Ovary (tissue), 10 donors: ENCODE data around the gene CPOX. TPM values are rescaled to one million over a fixed set of nuclear protein-coding genes. Genes with fewer than 3 reads are reported as not detected.
A peak's percentile ranks its signal among the peaks of the same experiment; 100 is the strongest.
"Not testable (repeated sequence)": the region's sequence is repeated elsewhere in the genome, so short reads cannot be mapped to it uniquely, and the experiment has no call there.

ENCODE experiments used
- DNase-seq, 5 donors: peaks; one replicate each; pipeline ENCODE4 v3.0.0-alpha.2; 2019 to 2020
- H3K27ac ChIP-seq, 2 donors: fragments of 200-600 bp; one replicate each; pipeline versions ENCODE4 v1.5.1 to v1.8.0; 2019 to 2022
- H3K27me3 ChIP-seq: fragments of 200-600 bp; one replicate; pipeline ENCODE4 v1.8.0; 2022
- H3K36me3 ChIP-seq: fragments of 200-600 bp; sonication (generic); one replicate; pipeline ENCODE4 v1.5.1; 2019
- H3K4me1 ChIP-seq: one replicate; pipeline ENCODE4 v1.8.1; 2013; ENCODE audit warnings: mild to moderate bottlenecking, moderate library complexity; ENCODE audit not compliant: insufficient read depth
- H3K4me3 ChIP-seq: fragments of 200-600 bp; sonication (generic); one replicate; pipeline ENCODE4 v1.5.1; 2017
- H3K9me3 ChIP-seq, 2 donors: fragments of 200-600 bp in 1 of 2; sonication (generic) in 1 of 2; one replicate each; pipeline versions ENCODE4 v1.5.1 to v1.8.1; 2013 to 2019; ENCODE audit warnings: mild to moderate bottlenecking in 1 of 2, moderate library complexity in 1 of 2
- EP300 ChIP-seq: sonication (generic); formaldehyde crosslinking; IDR thresholded peaks from one replicate; pipeline ENCODE4 v1.6.1; 2017; ENCODE audit warnings: antibody characterized with exemption
- POLR2A ChIP-seq: fragments of 450-650 bp; IDR thresholded peaks from one replicate; pipeline ENCODE4 v1.6.1; 2017; ENCODE audit warnings: antibody characterized with exemption, mild to moderate bottlenecking, moderate library complexity
- WGBS, 3 donors: extraction: QIAGEN DNeasy Blood & Tissue Kit in 1 of 3; methylation state at CpG; one replicate each; pipeline versions ENCODE4 v1.1.5 to v1.1.7; 2013 to 2017; 5-methylcytosine and 5-hydroxymethylcytosine counted together
- intact Hi-C, 4 donors: fragments of 100-400 bp; cut with DNase I; formaldehyde crosslinking; loops; one replicate each; pipeline versions ENCODE4 v1.11.0 to v1.15.1; 2022 to 2023
- long read RNA-seq, 3 donors: library from polyadenylated mRNA in 2 of 3; unstranded in 2 of 3; transcript quantifications; one replicate each; pipeline ENCODE4 v2.0.0 and lab custom pipeline, GENCODE V29; 2021 to 2026
- polyA plus RNA-seq, 2 donors: library from polyadenylated mRNA; stranded (reverse); fragments of 200-250 nt in 1 of 2; fragments of 350-450 nt in 1 of 2; fragmentation: Illumina TruSeq in 1 of 2; extraction: RNeasy Lipid Tissue Mini Kit (QIAGEN cat#74804) in 1 of 2; gene quantifications; one replicate each; pipeline ENCODE4 v1.2.3, GENCODE V29; 2013 to 2014
- total RNA-seq, 7 donors: library from RNA; depleted of rRNA in 2 of 7; stranded (reverse); fragments of >200 nt in 2 of 7; fragmentation: NEBNext Ultra II Directional in 3 of 7; extraction: Animal tissue kit (Norgen Biotek cat#: 25700) in 3 of 7; gene quantifications; one replicate each; pipeline versions ENCODE4 v1.1.0 to v1.2.4, GENCODE V29; 2016 to 2023
- TF ChIP-seq, protein P1 (sequence below), 3 donors: fragments of 450-650 bp in 2 of 3; fragments of 200-600 bp in 1 of 3; IDR thresholded peaks; one replicate each; pipeline versions ENCODE4 v1.5.1 to v1.8.0; 2016 to 2022; ENCODE audit warnings: antibody characterized with exemption in 3 of 3, mild to moderate bottlenecking in 1 of 3
- donor health status: DM: no; HTN: no; CAD: no; lungs with moderate emphysema.
- donor health status: DM: no; HTN: no; CAD: no.
- donor health status: Bipolar disorder and iron deficiency.
- donor health status: DM: yes; HTN: yes; CAD: no.
- donor health status: DM: no; HTN: no; CAD: no.
- donor health status: DM: yes; HTN: yes; CAD: no.

CPOX gene
- total RNA-seq (10 to 100 TPM; 11.2 to 19.9 (median 17.1) TPM), polyA plus RNA-seq (10 to 100 TPM; 10.6 to 15.2 TPM)
- long read RNA-seq, donor 1 = 0 reads
- long read RNA-seq, donor 2, transcript CPOX-201 (7 exons, 2,821 nt) = major isoform, 9 of 11 reads
- long read RNA-seq, donor 2, partial matches to known transcripts = 0 of 11 reads
- long read RNA-seq, donor 2, other reads (novel, unspliced or antisense) = 0 of 11 reads
- long read RNA-seq, donor 3, transcript CPOX-201 (7 exons, 2,821 nt) = major isoform, 31 of 34 reads
- long read RNA-seq, donor 3, partial matches to known transcripts = 1 of 34 reads
- long read RNA-seq, donor 3, other reads (novel, unspliced or antisense) = 2 of 34 reads

DNA sequence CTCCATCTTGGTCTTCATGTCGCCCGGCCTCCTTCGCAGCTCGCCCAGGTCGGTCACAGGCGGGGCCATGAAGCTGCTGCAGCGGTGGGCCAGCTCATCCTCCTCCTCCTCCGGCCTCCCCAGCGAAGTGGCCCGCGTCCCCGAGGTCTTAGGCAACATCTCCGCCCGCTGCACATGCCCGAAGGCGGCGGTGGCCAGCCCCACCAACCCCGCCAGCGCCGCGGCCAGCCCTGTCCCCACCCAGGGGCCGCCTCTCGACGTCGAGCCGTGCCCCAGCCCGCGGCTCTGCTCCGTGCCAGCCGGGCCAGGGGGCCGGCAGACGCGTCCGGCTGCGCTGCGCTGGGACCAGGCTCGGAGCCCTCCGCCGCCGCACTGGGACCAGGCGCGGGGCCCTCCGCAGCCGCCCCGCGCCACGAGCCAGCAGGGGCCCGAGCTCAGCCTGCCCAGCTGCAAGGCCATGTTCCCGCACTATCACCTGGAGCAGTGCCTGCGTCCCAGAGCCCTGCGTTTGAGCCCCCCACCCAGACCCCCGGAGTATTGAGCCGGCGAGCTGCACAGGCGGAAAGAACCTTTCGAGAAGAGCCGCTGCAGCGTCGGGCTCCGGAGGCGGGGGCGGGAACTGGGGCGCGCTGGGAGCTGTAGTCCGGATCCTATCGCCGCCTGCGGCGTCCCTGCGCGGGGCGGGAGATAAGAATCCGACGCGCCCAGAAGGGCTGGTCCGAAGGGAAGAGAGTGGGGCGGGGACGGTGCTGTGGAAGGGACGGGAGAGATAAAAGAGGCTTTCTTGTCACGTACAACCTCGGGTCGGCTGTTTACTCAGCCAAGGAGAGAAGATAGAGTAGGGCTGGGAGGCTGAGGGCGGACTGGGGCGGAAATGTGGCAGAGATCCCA is at the start of gene CPOX:
TSS of gene CPOX (minus strand) at position 566 of the 891 bp plus-strand sequence. CDS start at position 459, 107 bp downstream.
- Histone ChIP-seq H3K27ac (peak within 1 kb of the TSS; percentile 71 to 75), H3K36me3 (no peaks in the 10 kb centered on the region), H3K4me1 (peaks cover 4% of the 10 kb centered on the region), H3K9me3 (no peaks in the 10 kb centered on the region), H3K4me3 (peak within 1 kb of the TSS; percentile 87), H3K27me3 (no peaks in the 10 kb centered on the region)
- TF ChIP-seq EP300 = no peak
- TF ChIP-seq POLR2A = peak; percentile 9
- intact Hi-C loops = no loop called here
- 0% methylated on average over 68 to 84 of the region's 84 CpGs for WGBS, 3 donors
- DNase-seq = peak; percentile 74 to 85 (median 78)

DNA sequence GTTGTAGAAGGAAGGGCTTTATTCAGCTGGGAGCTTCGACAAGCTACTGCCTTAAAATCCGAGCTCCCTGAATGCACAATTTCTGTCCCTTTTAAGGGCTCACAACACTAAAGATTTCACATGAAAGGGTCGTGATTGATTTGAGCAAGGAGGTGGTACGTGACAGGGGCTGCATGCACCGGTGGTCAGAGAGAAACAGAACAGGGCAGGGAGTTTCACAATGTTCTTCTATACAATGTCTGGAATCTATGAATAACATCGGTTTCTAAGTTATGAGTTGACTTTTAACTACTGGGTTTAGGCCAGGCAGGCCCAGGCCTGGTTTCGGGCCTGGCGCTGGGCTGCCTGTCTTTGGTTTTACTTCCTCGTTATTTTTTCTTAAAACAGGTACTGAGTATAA is 49.4 kb upstream of the CPOX start:
- DNase-seq, H3K4me1 ChIP-seq, H3K4me3 ChIP-seq, intact Hi-C loops, H3K36me3 ChIP-seq, H3K9me3 ChIP-seq, H3K27me3 ChIP-seq, H3K27ac ChIP-seq: not testable (repeated sequence)
- 85 to 91% (median 86%) methylated on average over 9 of the region's 9 CpGs for WGBS, 3 donors

DNA sequence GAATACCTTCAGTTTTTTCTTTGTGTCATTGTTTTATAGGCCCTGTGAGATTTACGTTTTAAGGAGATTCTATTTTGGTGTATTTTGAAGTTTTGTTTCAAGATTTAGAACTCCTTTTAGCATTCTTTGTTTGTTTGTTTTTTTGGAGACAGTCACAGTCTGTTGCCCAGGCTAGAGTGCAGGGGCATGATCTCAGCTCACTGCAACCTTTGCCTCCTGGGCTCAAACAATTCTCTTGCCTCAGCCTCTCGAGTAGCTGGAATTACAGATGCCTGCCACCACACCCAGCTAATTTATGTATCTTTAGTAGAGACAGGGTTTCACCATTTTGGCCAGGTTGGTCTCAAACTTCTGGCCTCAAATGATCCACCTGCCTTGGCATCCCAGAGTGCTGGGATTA is 48.3 kb upstream of the CPOX start:
- H3K4me1 ChIP-seq, H3K9me3 ChIP-seq, intact Hi-C loops, H3K27ac ChIP-seq, H3K36me3 ChIP-seq, DNase-seq, H3K4me3 ChIP-seq, H3K27me3 ChIP-seq: not testable (repeated sequence)
- WGBS, 3 donors = 57 to 67% (median 66%) methylated on average over 2 of the region's 2 CpGs

DNA sequence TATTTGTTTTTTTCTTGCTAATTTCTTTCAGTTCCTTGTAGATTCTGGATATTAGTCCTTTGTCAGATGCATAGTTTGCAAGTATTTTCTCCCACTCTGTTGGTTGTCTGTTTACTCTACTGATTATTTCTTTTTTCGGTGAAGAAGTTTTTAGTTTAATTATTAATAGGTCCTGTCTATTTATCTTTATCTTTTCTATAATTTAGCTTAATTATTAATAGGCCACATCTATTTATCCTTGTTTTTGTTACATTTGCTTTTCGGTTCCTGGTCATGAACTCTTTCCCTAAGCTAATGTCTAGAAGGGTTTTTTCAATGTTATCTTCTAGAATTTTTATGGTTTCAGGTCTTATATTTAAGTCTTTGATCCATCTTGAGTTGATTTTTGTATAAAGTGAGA is 45.1 kb upstream of the CPOX start:
- DNase-seq, H3K9me3 ChIP-seq, H3K4me3 ChIP-seq, H3K27ac ChIP-seq, H3K36me3 ChIP-seq, H3K4me1 ChIP-seq, H3K27me3 ChIP-seq: not testable (repeated sequence)
- intact Hi-C loops = loop anchor here in 1 of 4 donors (10.0 kb wide), 1 partner anchor 174 kb away; the partner anchor contains the start of gene OR5K1
- WGBS, 3 donors = 93 to 95% (median 94%) methylated on average over 2 of the region's 2 CpGs

DNA sequence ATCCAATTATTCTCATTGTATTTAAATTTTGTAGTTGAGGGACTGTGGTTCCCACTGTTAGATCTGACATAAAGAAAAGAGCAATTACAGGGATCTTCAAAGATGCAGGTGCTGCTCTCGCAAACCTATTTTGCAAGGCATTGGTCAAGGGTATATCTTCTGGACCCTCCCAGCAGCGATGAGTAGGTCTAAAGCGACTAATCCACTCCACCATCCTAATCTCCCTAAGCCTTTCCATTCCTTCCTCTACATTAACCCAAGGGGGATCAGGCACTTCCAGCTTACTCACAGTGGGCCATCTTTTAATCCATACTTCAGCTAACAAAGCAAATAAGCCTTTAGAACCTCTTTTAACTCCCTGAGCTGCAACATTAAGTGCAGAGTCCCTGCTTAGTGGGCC is 37.0 kb upstream of the CPOX start:
- 93 to 96% (median 95%) methylated on average over 3 of the region's 3 CpGs for WGBS, 3 donors
- no peaks in the 10 kb centered on the region for H3K36me3 ChIP-seq
- no peak overlapping the region for H3K4me3 ChIP-seq
- no peak for DNase-seq
- no peaks in the 10 kb centered on the region for H3K4me1 ChIP-seq
- no peaks in the 10 kb centered on the region for H3K27me3 ChIP-seq
- H3K9me3 ChIP-seq = no peaks in the 10 kb centered on the region
- H3K27ac ChIP-seq = no peak overlapping the region
- intact Hi-C loops = loop anchor here in 1 of 4 donors (10.0 kb wide), 1 partner anchor 166 kb away; the partner anchor contains the start of gene OR5K1
- TF ChIP-seq POLR2A = no peak
- TF ChIP-seq, protein P1, sequence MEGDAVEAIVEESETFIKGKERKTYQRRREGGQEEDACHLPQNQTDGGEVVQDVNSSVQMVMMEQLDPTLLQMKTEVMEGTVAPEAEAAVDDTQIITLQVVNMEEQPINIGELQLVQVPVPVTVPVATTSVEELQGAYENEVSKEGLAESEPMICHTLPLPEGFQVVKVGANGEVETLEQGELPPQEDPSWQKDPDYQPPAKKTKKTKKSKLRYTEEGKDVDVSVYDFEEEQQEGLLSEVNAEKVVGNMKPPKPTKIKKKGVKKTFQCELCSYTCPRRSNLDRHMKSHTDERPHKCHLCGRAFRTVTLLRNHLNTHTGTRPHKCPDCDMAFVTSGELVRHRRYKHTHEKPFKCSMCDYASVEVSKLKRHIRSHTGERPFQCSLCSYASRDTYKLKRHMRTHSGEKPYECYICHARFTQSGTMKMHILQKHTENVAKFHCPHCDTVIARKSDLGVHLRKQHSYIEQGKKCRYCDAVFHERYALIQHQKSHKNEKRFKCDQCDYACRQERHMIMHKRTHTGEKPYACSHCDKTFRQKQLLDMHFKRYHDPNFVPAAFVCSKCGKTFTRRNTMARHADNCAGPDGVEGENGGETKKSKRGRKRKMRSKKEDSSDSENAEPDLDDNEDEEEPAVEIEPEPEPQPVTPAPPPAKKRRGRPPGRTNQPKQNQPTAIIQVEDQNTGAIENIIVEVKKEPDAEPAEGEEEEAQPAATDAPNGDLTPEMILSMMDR (IDR thresholded peaks at IDR 0.05) = no peak
- no peak for TF ChIP-seq EP300

DNA sequence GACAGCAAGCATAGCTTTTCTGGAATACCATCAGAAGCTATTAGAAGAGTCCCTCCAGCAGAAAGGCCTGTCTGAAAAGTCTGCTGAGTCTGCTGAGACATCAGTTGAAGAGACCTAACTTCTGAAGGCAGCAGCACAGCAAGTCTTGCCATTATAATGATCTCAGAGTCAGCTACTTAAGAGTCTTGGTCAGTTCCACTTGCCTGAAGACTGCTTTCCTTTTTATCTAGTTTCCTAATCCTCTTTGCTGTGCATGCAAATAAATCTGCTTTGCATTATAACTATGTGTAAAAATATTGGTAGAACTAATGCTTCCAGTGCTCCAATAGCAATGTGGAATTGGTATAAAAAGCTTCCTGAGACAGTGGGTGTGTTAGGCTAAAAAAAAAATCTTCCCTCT is 34.9 kb upstream of the CPOX start:
- TF ChIP-seq EP300 (no peak), POLR2A (no peak)
- TF ChIP-seq, protein P1 (IDR thresholded peaks at IDR 0.05) = no peak
- no peak overlapping the region for H3K27ac ChIP-seq

More for the DNA sequence above, 34.9 kb upstream of the CPOX start:
- no peak for DNase-seq
- H3K9me3 ChIP-seq = no peaks in the 10 kb centered on the region
- H3K27me3 ChIP-seq = no peaks in the 10 kb centered on the region
- no peak overlapping the region for H3K4me3 ChIP-seq
- H3K36me3 ChIP-seq = no peaks in the 10 kb centered on the region
- intact Hi-C loops = loop anchor here in 1 of 4 donors (5.0 kb wide), 1 partner anchor 479 kb away; no protein-coding TSS in a partner anchor
- no peaks in the 10 kb centered on the region for H3K4me1 ChIP-seq
